Activated T-cell treated with anti-CD3 and anti-CD28 coated beads, Interleukin-2, amount 50 U/mL, for 24 hours (primary cell): ENCODE data around the gene ANXA1.

Experiments used
- DNase-seq: peaks from one replicate; pipeline ENCODE4 v3.0.0-alpha.2; 2020
- H3K27ac Mint-ChIP-seq: 2 replicates; pipeline ENCODE4 v1.8.0; 2020; ENCODE audit warnings: mild to moderate bottlenecking, mixed read lengths
- H3K27me3 Mint-ChIP-seq: 2 replicates; pipeline ENCODE4 v1.8.0; 2020; ENCODE audit warnings: mixed read lengths
- H3K36me3 Mint-ChIP-seq: 2 replicates; pipeline ENCODE4 v1.8.0; 2020; ENCODE audit warnings: low read depth, mixed read lengths
- H3K4me1 Mint-ChIP-seq: 2 replicates; pipeline ENCODE4 v1.8.0; 2020; ENCODE audit warnings: low read depth, mixed read lengths
- H3K4me3 Mint-ChIP-seq: 2 replicates; pipeline ENCODE4 v1.8.0; 2020; ENCODE audit warnings: mild to moderate bottlenecking, moderate library complexity, mixed read lengths
- H3K9me3 Mint-ChIP-seq: 2 replicates; pipeline ENCODE4 v1.8.0; 2020; ENCODE audit warnings: mixed read lengths

The ANXA1 gene

DNA sequence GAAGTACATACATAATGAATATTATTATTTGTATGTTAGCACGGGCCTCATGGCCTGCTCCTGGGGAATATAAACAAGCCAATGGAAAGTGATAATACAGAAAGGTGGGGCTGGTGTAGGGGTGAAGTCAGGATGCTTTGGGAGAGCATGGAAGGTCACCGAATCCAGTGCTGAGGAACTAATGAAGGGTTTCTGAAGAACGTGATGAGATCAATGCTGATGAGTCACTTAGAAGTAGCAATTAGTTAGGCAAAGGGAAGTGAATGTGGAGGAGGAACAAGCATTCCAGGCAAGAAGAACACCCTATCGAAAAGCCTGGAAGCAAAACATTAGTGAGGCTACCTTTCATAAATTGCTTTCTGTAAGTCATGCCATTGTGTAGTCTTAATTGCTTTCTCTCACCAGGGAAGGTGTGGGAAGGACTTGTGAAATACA is 2.1 kb downstream of the ANXA1 start:
- Mint-ChIP-seq H3K4me3 (peak overlapping the region; percentile 80), H3K27ac (peak overlapping the region; percentile 90), H3K27me3 (no peaks in the 10 kb centered on the region), H3K9me3 (no peaks in the 10 kb centered on the region), H3K36me3 (peaks cover 11% of the 10 kb centered on the region), H3K4me1 (peaks cover 90% of the 10 kb centered on the region)
- no peak for DNase-seq

DNA sequence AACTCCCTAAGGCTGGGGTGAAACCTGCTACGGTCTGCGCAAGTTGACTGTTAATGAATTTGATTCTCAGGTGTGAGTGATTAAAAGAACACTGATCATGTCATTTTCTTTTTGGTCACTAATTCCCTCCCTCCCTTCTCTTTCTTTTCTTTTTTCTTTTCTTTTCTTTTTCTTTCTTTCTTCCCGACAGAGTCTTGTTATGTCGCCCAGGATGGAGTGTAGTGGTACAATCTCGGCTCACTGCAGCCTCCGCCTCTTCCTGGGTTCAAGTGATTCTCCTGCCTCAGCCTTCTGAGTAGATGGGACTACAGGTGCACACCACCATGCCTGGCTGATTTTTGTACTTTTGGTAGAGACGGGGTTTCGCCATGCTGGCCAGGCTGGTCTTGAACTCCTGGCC is 2.6 kb downstream of the ANXA1 start:
- no peak for DNase-seq
- H3K36me3 Mint-ChIP-seq = peaks cover 15% of the 10 kb centered on the region
- H3K27ac Mint-ChIP-seq = peak overlapping the region; percentile 90
- no peaks in the 10 kb centered on the region for H3K9me3 Mint-ChIP-seq
- H3K4me1 Mint-ChIP-seq = peaks cover 89% of the 10 kb centered on the region
- peak overlapping the region; percentile 80 for H3K4me3 Mint-ChIP-seq
- no peaks in the 10 kb centered on the region for H3K27me3 Mint-ChIP-seq

DNA sequence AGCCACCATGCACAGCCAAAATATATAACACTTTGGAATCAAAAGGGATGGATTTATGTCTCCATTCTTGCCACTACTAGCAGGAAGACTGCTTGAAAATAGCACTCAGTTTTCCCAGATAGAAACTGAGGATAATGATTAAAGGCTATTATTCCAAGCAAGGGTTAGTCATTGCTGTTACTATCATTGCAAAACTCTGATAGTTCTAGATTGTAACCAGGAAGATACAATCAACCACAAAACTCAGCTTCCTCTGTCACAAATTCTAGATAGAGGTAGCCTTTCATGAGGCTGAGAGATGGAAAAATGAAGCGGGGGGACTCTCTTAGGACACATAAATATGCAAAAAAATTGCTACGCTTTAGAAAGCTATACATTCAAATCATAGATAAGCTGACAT is 3.1 kb downstream of the ANXA1 start:
- H3K4me3 Mint-ChIP-seq = peak overlapping the region; percentile 80
- H3K27me3 Mint-ChIP-seq = no peaks in the 10 kb centered on the region
- H3K9me3 Mint-ChIP-seq = no peaks in the 10 kb centered on the region
- H3K36me3 Mint-ChIP-seq = peaks cover 18% of the 10 kb centered on the region
- H3K4me1 Mint-ChIP-seq = peaks cover 87% of the 10 kb centered on the region
- no peak for DNase-seq
- H3K27ac Mint-ChIP-seq = peak overlapping the region; percentile 90

DNA sequence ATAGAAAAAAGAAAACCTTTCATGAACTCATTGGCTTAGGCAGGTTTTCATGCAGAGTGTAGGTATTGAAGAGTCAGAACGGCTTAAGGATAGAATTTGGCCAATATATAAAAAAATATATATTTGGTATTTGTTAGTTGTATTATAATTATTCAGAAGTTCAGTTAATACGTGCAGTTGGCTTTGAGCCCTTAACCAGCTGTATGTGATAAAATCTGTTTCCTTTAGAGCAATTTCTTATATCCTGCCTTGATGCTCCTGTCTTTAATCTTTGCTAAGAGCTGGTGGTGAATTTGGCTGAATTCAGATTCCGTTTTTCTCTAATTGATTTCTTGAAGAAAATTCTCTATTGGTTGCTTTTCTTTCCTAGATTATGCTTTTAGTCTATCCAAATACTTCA is 3.7 kb downstream of the ANXA1 start:
- H3K27ac Mint-ChIP-seq = peak overlapping the region; percentile 90
- H3K27me3 Mint-ChIP-seq = no peaks in the 10 kb centered on the region
- H3K36me3 Mint-ChIP-seq = peaks cover 24% of the 10 kb centered on the region
- H3K4me3 Mint-ChIP-seq = peak overlapping the region; percentile 80
- DNase-seq = no peak
- H3K4me1 Mint-ChIP-seq = peaks cover 85% of the 10 kb centered on the region
- no peaks in the 10 kb centered on the region for H3K9me3 Mint-ChIP-seq

DNA sequence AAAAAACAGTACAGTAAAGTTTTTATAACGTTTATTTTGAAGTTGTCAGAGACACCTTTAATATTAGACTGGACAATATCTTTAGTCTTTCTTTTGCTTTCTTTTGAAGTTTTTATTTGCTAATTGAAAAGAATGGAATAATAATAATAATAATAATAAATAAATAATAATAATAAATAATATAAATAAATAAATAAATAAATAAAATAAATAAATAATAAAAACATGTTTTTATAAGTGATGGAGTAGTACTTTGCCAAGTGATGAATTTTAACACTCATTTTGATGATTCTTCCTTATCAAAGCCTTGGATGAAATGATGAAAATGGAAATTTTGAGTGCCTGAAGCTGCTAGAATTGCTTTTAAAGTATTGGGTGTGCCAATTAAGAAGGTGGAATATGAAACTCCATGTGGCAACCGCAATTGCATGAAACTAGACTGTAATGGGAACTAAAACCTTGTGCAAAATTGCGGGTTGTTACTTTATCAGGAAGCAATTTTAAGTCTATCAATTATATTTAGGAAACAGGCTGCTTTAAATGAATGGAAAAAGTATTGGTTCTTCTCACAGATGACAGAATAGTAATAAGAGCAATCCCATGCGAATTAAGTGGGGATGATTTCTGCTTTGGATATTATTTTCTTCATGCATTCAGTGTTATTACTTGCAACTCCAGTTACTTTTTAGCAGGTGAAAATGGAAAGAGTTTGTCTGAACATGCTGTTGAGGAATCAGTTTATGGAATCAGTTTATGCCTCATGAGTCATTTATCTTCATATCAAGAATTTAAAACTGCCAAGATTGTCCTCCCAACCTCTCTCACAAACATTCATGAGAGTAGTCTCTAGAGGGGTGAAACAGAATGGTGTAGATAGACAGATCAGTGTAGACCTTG is 4.6 kb downstream of the ANXA1 start:
- Mint-ChIP-seq H3K27me3 (no peaks in the 10 kb centered on the region), H3K27ac (peak overlapping the region; percentile 83), H3K36me3 (peaks cover 31% of the 10 kb centered on the region)

DNA sequence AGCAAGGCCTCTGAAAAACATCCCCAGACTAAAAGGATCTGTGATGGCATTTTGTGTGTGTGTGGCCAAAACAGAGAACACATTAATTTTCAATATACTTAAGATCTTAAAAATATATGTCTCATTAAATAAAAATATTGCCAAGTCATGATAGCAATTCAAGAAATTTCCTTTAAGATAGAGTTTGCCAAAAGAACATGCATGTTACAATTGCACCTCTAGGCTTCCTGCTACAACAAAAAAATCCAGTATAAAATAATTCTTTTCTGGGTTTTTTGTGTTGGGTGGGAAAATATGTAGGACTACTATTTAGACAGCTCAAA is 5.2 kb downstream of the ANXA1 start:
- DNase-seq = no peak
- Mint-ChIP-seq H3K4me1 (peaks cover 77% of the 10 kb centered on the region), H3K9me3 (no peaks in the 10 kb centered on the region), H3K36me3 (peaks cover 33% of the 10 kb centered on the region), H3K27me3 (no peaks in the 10 kb centered on the region), H3K4me3 (no peak overlapping the region), H3K27ac (peak overlapping the region; percentile 83)

More for the DNA sequence above, 4.6 kb downstream of the ANXA1 start:
- no peak for DNase-seq
- peaks cover 82% of the 10 kb centered on the region for H3K4me1 Mint-ChIP-seq
- H3K9me3 Mint-ChIP-seq = no peaks in the 10 kb centered on the region
- peak overlapping the region; percentile 43 for H3K4me3 Mint-ChIP-seq

DNA sequence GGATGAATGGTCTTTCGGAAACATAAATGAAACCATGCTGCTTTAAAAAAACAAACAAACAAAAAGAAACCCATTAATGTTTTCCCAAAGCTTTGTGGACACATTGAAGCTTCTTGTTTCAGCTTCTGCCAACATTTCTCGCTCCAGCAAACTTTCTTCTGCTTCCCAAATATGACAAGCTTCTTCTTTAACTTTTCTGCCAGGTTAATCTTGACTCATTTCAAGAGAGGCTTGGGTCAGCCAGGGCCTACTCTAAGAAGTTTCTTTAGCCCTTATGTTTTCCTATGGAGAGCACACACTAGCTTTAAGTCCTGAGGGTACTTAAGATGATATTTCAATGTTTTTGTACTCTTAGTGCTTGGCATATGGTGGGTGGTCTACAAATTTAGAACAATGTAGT is 6.1 kb downstream of the ANXA1 start:
- H3K9me3 Mint-ChIP-seq = no peaks in the 10 kb centered on the region
- H3K36me3 Mint-ChIP-seq = peaks cover 40% of the 10 kb centered on the region
- H3K4me3 Mint-ChIP-seq = peak overlapping the region; percentile 42
- no peak for DNase-seq
- H3K4me1 Mint-ChIP-seq = peaks cover 75% of the 10 kb centered on the region
- no peaks in the 10 kb centered on the region for H3K27me3 Mint-ChIP-seq
- H3K27ac Mint-ChIP-seq = peak overlapping the region; percentile 80

DNA sequence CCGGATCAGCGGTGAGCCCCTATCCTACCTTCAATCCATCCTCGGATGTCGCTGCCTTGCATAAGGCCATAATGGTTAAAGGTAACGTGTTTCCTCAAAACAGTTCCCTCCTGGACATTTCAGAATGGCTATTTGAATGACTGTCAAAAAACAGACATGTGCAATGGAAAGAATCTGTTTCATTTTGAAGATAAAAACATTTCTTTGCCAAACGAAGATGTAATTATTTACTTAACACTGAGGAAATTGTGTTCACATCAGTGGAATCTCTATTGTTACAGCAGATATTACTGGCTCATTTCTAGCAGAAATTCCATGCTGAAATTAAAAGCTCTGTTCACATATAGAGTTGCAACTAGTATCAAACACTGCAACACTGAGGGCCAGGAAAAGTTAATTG is 7.1 kb downstream of the ANXA1 start:
- Mint-ChIP-seq H3K4me1 (peaks cover 75% of the 10 kb centered on the region), H3K9me3 (no peaks in the 10 kb centered on the region), H3K27ac (peak overlapping the region; percentile 37), H3K4me3 (peak overlapping the region; percentile 34), H3K36me3 (peaks cover 49% of the 10 kb centered on the region), H3K27me3 (no peaks in the 10 kb centered on the region)
- DNase-seq = no peak

DNA sequence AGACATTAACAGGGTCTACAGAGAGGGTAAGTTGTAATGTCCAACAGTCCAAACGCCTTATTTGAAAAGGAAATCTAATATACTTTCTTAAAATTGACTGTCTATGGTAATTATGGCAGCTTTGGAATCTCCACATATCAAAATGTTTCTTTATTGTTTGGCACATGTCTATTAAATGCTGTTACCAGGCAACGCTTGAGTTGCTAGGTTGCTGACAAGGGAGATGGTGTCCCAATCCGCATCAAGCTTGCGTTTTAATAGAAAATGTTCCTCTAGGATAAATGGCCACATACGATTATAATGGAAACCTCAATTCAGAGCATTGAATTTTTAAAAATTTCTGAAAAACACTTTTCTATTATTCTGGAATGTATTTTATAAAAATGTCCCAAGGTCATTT is 9.2 kb downstream of the ANXA1 start:
- H3K9me3 Mint-ChIP-seq = no peaks in the 10 kb centered on the region
- H3K4me1 Mint-ChIP-seq = peaks cover 55% of the 10 kb centered on the region
- DNase-seq = no peak
- H3K27ac Mint-ChIP-seq = no peak overlapping the region
- no peak overlapping the region for H3K4me3 Mint-ChIP-seq
- peaks cover 69% of the 10 kb centered on the region for H3K36me3 Mint-ChIP-seq
- no peaks in the 10 kb centered on the region for H3K27me3 Mint-ChIP-seq

DNA sequence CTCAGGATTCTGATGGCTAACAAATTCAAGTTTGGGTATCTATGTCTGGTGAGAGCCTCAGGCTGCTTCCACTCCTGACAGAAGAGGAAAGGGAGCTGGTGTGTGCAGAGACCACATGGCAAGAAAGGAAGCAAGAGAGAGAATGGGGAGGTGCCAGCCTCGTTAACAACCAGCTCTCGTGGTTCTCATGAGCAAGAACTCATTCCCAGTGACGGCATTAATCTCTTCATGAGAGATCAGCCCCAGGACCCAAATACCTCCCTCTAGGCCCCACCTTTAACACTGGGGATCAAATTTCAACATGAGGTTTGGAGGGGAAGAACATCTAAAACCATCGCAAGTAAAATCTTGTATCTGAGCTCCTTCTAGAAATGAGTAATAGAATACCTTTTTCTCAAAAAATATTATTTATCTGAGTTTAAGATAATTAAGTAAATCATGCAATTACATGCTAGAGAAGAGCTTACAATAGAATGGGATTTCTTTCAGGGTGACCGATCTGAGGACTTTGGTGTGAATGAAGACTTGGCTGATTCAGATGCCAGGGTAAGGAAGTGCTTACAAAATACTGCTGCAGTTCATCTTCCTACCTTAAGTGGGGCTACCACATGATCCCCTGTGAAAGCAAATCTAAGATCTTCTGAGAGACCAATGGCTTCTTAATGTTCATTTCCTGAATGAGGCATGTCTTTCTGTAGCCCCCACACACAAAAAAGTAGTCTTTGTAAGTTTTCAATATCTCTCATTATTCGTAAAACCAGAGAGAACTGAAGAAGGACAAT is 11.5 kb downstream of the ANXA1 start:
- Mint-ChIP-seq H3K36me3 (peaks cover 84% of the 10 kb centered on the region), H3K4me1 (peaks cover 48% of the 10 kb centered on the region), H3K27ac (peak overlapping the region; percentile 86), H3K4me3 (peak overlapping the region; percentile 8), H3K27me3 (no peaks in the 10 kb centered on the region), H3K9me3 (no peaks in the 10 kb centered on the region)
- no peak for DNase-seq

DNA sequence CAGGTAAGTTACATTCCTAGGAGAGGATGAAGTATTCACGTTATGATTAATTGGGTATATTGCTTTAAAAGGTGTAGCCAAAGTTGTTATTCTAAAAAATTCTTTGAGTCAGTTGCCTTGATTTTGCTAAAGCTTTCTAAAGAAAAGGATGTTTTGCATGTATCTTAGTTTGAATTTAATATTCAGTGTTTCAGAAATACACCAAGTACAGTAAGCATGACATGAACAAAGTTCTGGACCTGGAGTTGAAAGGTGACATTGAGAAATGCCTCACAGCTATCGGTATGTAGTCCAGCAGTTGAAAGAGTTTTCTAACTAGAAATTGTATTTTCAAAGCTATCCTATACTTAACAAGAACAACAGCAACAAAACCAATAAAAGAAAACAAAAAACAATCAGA is 14.2 kb downstream of the ANXA1 start:
- peaks cover 34% of the 10 kb centered on the region for H3K4me1 Mint-ChIP-seq
- no peaks in the 10 kb centered on the region for H3K9me3 Mint-ChIP-seq
- H3K36me3 Mint-ChIP-seq = peaks cover 72% of the 10 kb centered on the region
- no peak for DNase-seq
- no peaks in the 10 kb centered on the region for H3K27me3 Mint-ChIP-seq
- H3K4me3 Mint-ChIP-seq = no peak overlapping the region
- peak overlapping the region; percentile 47 for H3K27ac Mint-ChIP-seq

DNA sequence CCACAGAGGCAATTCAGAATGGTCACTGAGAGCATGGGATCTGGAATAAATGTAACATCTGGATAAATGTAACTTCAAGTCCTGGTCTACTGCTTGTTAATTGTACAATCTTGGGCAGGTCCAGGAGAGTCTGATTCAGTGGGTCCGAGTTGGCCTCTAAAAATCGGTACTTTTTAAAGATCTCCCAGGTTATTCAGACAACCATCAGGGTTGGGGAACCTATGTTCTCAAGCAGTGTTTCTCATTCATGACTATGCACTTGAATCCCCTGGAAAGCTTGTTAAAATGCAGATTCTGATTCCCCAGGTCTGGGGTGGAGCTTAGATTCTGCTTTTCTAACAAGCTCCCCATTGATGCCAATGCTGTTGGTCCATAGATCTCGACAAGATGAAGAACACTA is 14.8 kb downstream of the ANXA1 start:
- DNase-seq = no peak
- peaks cover 73% of the 10 kb centered on the region for H3K36me3 Mint-ChIP-seq

DNA sequence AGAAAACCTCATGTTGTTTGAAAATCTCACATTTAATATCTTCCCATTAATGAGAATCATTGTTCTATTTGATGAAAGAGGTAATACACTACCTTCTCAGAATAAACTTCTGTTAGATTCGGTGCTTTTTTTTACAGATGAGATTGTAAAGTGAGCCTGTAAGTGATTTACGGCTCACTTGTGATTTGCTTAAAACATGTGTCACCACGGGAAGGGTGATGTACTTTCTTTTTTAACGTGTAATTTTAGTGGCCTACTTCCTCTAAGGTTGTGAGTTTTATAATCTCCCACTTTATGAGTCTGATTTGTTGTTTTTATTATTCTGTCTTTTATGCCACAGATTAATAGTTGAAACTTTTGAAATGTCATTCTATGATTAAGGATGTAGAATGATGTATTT is 15.9 kb downstream of the ANXA1 start:
- H3K4me1 Mint-ChIP-seq = peaks cover 26% of the 10 kb centered on the region
- H3K27ac Mint-ChIP-seq = peak overlapping the region; percentile 66
- DNase-seq = no peak
- H3K9me3 Mint-ChIP-seq = no peaks in the 10 kb centered on the region
- peaks cover 67% of the 10 kb centered on the region for H3K36me3 Mint-ChIP-seq
- no peaks in the 10 kb centered on the region for H3K27me3 Mint-ChIP-seq
- peak overlapping the region; percentile 44 for H3K4me3 Mint-ChIP-seq

More for the DNA sequence above, 14.8 kb downstream of the ANXA1 start:
- Mint-ChIP-seq H3K27me3 (no peaks in the 10 kb centered on the region), H3K27ac (peak overlapping the region; percentile 66), H3K4me1 (peaks cover 33% of the 10 kb centered on the region), H3K9me3 (no peaks in the 10 kb centered on the region), H3K4me3 (no peak overlapping the region)

DNA sequence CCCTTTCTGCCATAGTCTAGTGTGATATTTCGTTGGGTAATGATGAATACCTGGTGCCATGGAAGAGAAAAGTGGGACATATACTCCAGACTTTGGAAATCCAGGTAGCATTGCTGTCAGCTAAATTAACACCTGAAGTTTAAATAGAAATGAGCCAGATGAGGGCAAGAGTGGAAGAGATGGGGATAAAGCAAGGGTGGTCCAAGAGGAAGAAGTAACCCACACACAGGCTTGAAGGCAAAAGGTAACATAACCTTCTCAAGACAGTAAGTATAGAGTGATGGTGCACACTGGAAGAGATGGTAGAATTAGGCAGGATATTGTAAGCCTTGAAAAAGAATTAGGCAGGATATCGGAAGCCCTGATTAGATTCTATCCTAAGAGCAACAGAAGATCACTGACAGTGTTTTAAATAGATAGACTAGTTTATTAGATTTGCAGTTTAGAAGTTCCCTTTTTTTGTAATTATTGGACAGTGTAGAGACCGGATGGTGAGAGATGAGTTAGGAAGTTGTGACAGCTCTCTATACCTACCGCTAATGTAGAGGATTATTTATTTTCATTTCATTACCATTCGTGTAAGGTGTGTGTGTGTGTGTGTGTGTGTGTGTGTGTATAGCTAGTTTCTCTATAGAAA is 16.8 kb downstream of the ANXA1 start:
- Mint-ChIP-seq H3K4me3 (no peak overlapping the region), H3K36me3 (peaks cover 59% of the 10 kb centered on the region), H3K9me3 (no peaks in the 10 kb centered on the region), H3K4me1 (peaks cover 19% of the 10 kb centered on the region), H3K27ac (peak overlapping the region; percentile 14), H3K27me3 (no peaks in the 10 kb centered on the region)
- DNase-seq = no peak
